Stimulated activated CD4-positive, alpha-beta T cell treated with anti-CD3 and anti-CD28 coated beads, Interleukin-4, amount 100 ng/mL, for 1 hour (primary cell): ENCODE measurements around the gene PIK3IP1.

Source experiments
- DNase-seq: peaks from one replicate; pipeline ENCODE4 v3.0.0-alpha.2; 2020

Gene PIK3IP1

DNA sequence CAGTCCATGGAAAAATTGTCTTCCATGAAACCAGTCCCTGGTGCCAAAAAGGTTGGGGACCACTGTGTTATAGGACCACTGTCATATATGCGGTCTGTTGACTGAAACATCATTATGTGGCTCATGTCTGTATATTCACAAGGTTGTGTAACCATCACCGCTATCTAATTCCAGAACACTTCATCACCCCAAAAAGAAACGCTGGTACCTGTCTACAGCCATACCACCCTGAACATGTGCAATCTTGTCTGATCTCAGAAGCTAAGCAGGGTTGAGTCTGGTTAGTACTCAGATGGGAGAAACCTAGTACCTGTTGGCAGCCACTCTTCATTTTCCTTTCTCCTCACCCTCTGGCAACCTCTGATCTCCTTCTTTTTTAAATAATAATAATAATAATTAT is 12.9 kb upstream of the PIK3IP1 start:
- no peak for DNase-seq

DNA sequence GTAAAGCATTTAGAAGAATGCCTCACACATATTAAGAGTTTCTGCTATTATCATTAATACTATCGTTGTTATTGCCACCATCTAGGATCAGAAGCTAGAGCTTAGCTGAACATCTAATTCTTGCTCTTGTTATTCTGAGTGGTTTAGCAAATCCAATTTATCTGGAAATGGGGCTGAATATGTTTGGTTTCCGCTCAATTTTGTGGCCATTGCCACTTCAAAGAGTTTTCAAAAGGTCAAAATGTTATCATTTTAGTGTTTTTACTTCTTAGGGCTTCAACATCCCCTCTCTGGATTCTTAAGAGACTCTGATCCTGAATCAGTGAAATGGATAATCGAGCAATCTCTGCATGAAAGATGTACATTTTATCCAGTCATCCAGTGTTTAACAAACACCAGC is 10.2 kb upstream of the PIK3IP1 start:
- DNase-seq: no peak

DNA sequence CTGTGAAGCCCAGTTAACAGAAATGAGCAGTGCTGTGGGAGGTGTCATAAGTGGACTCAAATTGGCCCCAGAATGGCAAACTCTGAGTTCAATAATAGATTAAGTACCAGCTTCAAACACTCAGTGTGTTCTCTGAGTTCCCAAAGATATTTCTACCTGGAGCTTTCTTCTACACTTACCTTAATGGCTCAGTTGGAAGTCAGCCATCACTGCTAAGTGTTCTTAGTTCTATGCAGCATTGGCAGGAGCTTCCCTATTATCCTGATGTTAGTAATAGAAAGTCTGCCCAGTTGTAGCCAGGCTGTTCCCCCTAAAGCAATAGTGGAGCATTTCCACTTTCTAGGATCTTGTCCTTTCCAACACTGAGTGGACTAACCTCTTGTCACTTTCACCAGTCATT is 9.7 kb upstream of the PIK3IP1 start:
- no peak for DNase-seq

DNA sequence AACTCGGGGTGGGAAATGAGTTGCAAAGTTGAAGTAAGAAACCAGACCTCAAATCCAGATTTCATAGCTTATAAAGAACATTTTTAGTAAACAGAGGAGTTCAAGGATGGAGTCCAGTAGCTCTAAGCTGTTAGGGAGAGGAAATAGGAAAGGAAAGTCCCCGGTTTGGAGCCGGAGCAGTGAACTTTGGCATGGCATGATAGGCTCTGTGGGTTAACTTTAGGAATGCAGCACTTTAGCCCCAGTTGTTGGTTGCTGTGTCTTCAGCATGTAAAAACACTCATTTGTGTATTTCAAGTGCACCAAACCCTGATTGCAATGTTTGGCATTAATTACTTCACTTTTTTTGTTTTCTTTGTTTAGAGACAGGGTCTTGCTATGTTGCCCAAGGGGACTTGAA is 8.6 kb upstream of the PIK3IP1 start:
- no peak for DNase-seq

DNA sequence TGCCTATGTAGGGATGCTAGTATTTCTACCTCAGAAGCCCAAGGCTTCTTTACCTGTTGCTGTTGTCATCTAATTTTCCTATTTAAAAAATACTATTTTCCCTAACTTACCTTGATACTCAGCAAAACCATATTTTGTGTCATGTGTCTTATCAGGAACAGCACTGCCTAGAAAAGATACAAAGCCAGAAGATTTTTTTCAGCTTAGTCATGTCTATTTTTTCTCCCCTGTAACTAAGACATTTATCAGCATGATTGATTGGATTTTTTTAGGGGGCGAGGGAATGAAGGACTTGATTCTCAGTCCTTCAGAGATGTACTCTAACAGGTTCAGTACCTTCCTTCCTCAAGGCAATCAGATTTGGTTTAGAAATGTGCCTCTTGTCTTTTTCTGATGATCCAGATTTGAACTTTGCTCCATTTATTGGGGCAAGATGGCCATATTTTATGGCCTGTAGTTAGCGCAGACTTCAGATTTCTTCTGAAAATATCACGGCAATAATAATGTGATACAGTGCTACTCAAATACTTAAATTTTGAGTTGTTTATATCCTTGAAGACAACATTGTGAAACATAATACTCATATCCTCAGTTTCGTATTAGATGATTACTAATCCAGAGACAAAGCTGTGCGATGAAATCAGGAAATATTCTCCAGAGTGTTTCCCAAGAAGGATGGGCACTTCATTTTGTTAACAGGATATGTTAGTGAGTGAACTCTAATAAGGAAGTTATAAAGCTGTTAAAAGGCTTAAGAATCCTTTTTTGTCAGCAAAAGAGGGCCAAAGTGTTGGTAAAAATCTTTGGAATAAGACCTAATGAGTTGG is 3.8 kb upstream of the PIK3IP1 start:
- no peak for DNase-seq

DNA sequence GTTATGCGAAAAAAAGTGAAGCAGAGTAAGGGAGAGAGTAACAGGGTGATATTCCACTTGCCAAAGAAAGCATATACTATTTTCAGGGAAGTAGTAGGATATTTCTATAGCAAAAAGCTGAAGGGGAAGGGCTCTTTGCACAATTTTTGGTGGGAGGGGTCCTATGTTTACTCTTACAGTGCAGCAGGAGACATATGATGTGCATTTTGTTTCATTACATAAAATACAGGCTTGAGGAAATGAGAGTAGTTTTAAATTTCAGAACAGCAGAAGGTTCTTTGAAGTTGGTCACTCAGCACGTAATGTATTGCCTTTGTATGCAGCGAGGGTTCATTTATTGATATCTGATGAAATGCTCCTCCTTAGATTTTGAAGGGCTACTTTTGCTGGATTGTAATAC is 3.1 kb upstream of the PIK3IP1 start:
- DNase-seq: no peak

DNA sequence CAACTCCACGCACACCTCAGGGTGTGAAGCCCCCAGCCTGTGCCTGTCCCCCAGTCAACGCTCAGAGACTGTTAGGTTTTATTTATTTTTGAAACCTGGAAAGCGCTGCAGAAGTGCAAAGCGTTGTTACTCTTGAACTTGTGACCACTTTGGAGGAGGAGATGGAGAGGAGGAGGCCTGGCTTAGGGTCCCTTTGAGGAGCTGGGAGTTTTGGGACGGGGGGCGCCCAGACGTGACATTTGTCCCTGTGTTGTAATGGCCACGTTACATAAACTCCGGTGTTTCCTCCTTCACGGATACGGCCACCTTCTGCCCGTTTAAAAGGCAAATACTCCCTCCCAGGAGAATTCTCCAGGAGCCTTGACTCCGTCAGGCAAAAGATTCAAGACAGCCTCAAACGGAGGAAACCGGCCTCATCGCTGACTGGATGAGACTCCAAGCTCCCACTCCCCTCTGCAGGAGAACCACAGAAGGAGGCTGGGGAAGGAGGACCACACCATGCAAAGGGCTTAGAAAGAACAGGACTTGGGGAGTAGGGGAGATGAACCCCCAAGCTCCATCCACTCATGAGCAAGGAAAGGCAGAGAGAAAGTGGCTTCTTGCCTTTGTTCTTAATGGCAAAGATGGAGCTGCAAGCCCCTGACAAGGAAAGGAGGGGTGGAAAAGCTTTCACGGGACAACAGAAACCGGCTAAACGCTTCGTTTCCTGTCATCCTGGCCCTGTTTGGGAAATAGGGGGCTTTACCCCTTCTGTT is 630 bp downstream of the PIK3IP1 start:
- DNase-seq: no peak

DNA sequence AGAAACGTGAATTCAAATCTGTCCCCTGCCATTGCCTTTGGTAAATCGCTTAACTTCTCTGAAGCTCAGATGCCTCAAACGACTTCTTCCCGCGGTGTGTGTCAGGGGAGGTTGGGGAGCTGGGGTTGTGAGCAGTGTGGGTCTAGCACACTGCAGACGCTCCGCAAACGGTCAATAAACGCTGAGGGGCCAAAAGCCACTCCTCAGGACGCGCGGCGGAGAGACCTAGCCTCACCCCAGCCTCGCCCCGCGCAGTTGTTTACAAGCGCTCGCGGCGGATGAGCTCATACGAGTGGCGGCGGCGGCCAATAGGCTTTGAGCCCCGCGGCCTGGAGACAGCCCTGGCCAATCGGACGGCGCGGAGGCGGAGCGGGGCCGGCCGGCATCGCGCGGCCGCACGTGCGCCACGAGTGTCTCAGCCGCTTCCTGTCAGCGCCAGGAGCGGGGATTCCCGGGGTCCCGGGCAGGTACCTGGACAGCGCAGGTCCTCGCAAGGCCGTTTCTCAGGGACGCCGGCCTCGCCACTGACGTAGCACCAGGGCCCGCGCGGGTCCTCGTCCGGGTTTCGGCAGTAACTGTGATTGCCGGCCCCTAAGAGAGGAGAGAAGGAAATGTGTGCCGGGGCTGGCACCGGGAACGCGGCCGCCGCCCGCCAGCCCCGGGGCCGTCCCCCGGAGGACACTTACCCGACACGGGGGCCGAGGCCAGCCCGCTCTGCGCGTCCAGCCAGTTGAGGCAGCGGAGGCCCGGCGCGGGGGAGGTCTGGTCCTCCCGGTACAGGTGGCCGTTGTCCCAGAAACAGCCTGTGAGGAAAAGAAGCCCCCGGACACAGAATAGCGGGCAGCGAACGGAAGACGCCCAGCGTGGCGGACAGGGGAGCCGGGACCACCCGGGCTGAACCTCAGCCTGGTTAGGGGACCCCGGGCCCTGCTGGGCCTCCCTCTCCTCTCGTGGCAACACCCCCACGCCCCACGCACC is 1.5 kb downstream of the PIK3IP1 start:
- DNase-seq: peak; percentile 93

DNA sequence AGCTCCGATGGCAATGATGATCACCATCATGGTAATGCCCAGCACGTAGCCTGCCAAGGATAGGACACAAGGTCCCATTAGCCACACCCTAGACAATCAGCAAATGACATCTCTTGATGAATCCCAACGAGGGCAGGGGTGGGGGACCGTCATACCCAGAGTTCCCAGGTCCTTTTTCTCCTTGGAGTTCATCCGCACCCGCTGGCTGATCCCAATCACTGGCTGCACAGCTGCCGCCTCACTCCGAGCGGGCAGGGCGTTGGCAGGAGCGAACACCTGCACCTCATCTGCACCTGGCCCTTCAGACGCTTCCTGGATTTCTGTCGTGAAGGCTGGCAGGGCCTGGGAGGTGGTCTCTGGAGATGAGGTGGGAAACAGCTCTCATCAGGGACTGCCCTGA is 2.9 kb downstream of the PIK3IP1 start:
- DNase-seq: no peak

DNA sequence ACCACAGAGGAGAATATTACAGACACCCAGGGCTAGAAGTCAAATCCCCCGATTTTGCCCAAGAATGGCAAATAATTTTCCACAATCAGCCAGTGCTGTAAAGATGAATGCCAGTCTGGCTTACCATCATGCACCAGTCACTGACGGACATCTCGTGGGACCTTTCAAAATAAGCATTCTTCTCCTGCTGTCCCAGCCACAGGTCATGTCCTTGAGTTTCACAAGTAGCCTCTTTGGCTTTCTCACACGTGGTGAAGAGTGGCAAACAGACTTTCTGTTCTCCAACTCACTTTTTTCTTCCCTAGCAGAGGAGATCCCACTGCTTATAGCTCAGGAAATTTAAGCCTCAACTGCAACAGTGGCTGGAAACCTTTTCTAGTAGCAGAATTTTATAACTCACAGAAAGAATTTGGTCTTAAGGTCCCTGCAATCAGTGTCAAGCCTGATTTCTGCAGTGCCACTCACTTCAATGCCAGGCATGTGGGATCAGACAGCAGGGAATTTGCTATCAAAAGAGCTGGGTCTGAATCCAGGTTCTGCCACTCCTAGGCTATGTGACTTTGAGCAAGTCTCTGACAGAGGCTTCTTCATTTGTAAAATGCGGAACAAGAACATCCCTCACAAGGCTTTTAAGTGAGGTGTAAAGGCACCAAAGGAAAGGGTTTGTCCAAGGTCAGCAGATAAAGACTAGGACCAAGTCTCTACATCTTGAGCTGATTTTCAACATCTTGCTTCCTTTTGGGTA is 3.6 kb downstream of the PIK3IP1 start:
- DNase-seq: no peak

DNA sequence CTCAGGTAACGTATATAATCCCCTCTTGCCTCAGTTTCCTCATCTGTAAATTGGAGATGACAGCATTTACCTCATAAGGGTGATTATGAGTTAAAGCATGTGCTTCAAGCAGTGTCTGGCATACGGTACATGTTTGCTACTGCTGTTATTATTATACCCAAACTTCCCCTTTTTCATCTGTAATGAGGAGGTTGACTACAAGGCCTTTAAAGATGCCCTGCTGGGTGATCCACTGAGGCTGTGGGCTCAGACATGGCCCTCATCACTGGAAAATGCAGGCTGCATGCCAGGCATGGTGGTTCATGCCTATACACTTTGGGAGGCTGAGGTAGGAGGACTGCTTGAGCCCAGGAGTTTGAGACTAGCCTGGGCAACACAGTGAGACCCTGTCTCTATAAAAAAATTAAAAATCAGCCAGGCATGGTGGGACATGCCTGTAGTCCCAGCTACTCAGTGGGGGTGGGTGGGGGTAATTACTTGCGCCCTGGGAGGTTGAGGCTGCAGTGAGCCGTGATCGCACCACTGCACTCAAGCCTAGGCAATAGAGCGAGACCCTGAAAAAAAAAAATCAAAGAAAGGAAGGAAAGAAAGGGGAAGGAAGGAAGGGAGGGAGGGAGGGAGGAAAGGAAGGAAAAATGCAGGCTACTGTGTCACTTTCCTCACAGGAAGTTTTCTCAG is 4.3 kb downstream of the PIK3IP1 start:
- no peak for DNase-seq

DNA sequence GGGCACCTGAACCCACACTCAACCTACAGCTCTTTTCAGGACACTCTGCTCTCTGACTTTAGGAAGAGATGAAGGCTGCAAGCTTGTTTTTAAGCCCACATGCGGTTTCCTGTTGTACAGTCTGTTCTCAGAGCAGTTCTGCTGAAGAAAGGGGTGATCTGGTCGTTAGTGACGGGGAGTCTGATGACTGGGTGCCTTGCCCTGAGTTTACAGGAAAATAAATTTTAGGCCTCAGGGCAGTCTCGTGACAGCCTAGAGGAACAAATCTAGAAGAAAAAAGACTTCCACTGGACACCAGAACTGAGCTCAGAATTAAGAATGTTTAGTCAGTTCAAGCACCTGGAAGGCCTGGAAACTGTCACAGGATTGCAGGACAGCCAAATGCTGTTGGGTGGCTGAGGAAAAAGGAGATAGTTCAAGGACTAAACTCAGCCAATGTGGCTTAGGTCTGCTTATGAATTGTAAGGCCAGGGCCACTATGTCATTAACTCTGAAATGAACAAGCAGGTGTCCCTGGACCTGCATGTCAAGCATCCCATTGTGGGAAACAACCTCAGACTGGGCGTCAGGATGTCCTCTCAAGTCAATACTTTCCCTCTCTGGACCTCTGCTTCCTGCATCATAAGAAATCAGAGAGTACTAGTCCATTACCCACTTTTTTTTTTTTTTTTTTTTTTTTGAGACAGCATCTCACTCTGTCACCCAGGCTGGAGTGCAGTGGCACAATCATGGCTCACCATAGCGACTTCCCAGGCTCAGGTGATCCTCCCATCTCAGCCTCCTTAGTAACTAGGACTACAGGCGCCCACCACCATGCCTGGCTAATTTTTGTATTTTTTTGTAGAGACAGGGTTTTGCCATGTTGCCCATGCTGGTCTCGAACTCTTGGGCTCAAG is 5.7 kb downstream of the PIK3IP1 start:
- peak; percentile 37 for DNase-seq

DNA sequence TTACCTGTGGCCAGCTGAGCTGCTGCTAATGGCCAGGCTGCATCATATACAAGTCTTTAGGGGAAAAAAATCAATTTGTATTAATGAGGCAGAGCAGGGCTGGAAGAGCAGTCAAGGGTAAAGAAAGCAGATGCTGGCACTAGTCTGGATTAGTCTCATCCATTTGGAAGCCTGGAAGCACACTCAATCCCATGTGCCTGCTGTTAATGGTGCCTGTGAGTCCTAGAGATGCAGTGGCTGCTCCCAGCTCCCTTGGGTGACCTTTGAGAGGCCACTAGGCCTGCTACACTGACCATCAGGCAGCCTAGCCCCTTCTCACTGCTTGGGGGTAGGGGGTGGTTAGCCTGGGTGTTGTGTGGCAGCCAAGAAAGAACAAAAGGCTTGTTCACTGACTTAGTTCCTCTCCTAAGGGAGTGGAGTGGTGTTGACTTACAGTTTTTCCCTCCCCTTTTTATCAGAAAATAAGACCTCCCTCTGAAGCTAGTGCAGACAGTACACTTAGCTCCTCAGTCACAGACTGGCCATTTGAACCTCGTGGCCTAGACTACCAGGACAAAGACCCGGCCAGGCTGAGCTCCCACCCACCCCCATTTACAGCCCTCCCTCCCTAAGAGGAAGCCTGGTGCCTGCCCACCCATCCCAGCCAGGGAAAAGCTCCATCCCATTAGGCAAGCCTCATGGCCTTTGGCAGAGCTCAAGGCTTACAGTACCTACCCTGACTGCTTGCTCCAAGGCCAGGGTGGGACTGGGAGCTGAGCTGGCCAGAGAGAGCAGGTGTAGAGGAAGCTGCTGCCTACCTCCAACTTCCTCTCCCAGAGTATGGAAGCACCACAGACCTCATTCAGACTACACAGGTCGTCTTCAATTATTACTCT is 7.8 kb downstream of the PIK3IP1 start:
- DNase-seq: no peak

DNA sequence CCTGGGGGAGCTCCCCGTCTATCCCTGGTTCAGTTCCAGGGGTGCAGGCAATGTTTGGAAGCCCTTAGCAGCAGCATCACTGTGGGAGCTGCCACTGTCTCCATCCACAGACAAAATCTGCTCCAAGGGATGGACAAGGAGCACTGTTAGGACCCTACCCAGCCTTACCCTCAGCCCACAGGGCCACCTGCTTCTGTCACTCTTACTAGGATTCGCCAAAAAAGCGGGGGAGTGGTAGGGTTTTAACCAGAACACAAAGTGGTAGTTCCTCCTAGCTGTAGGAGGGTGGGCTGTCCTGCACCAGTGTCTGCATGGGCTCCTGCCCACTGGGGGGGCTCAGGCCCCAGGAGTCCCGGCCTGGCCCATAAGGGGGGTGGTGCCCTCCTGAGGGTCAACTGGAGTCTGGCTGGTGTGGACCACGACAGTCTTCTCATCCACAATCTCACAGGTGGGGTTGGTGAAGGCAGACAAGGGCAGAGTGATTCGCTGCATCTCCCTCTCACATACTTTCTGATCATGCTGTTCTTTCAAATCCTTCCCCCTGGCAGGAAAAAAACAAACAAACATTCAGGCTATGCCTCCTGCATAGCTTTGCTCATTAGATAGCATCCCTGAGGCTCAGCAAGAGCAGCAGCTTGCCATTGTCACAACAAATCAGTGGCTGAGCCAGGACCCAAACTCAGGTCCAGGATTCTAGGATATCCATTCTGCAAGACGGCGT is 9.4 kb downstream of the PIK3IP1 start:
- no peak for DNase-seq

DNA sequence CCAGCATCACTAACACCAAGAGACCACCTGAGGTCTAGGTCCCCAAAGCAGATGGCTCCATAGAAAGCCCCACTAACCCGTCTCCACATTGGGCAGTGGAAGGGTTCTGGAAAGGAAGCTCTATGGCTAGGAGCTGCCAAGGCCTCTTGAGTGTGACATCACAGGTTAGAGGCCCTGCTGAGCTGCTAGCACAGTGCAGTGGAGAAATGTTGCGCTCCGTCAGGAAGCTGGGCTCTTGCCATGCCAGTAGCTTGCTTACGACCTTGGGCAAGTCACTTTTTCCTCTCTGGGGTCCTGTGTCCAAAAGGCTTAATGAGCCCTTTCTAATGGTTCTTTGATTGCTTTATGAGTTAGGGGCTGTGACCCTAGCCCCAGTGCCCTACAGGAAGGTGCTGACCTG is 10.6 kb downstream of the PIK3IP1 start:
- DNase-seq: no peak

DNA sequence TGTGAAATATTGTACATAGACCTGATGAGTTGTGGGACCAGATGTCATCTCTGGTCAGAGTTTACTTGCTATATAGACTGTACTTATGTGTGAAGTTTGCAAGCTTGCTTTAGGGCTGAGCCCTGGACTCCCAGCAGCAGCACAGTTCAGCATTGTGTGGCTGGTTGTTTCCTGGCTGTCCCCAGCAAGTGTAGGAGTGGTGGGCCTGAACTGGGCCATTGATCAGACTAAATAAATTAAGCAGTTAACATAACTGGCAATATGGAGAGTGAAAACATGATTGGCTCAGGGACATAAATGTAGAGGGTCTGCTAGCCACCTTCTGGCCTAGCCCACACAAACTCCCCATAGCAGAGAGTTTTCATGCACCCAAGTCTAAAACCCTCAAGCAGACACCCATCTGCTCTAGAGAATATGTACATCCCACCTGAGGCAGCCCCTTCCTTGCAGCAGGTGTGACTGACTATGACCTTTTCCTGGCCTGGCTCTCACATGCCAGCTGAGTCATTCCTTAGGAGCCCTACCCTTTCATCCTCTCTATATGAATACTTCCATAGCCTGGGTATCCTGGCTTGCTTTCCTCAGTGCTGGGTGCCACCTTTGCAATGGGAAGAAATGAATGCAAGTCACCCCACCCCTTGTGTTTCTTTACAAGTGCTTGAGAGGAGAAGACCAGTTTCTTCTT is 12.3 kb downstream of the PIK3IP1 start:
- DNase-seq: no peak

DNA sequence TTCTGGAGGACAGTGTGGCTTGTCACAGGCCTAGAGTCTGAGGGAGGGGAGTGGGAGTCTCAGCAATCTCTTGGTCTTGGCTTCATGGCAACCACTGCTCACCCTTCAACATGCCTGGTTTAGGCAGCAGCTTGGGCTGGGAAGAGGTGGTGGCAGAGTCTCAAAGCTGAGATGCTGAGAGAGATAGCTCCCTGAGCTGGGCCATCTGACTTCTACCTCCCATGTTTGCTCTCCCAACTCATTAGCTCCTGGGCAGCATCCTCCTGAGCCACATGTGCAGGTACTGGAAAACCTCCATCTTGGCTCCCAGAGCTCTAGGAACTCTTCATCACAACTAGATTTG is 13.0 kb downstream of the PIK3IP1 start:
- DNase-seq: no peak

DNA sequence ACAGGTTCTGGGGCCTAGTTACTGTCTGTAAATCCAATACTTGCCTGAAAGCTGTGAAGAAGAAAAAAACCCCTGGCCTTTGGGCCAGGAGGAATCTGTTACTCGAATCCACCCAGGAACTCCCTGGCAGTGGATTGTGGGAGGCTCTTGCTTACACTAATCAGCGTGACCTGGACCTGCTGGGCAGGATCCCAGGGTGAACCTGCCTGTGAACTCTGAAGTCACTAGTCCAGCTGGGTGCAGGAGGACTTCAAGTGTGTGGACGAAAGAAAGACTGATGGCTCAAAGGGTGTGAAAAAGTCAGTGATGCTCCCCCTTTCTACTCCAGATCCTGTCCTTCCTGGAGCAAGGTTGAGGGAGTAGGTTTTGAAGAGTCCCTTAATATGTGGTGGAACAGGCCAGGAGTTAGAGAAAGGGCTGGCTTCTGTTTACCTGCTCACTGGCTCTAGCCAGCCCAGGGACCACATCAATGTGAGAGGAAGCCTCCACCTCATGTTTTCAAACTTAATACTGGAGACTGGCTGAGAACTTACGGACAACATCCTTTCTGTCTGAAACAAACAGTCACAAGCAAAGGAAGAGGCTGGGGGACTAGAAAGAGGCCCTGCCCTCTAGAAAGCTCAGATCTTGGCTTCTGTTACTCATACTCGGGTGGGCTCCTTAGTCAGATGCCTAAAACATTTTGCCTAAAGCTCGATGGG is 13.5 kb downstream of the PIK3IP1 start:
- no peak for DNase-seq
